GM21515 (cell line): ENCODE results near the gene DMD.
A peak's percentile ranks its signal among the peaks of the same experiment; 100 is the strongest.

ENCODE experiments used
- ATAC-seq: cut with Tn5 transposase; IDR thresholded peaks from one replicate; pipeline ENCODE4 v1.9.1; 2021; ENCODE audit not compliant: unreplicated experiment

DMD gene

GRCh38 chrX:32514986-32515385 is 696.4 kb downstream of the DMD start:
- peak; percentile 75 for ATAC-seq

GRCh38 chrX:32501606-32502005 is 709.7 kb downstream of the DMD start:
- no peak for ATAC-seq

GRCh38 chrX:32496671-32497070 is 714.7 kb downstream of the DMD start:
- ATAC-seq: no peak

- ATAC-seq: no peak
These were observed 715.5 kb downstream of the DMD start for GRCh38 chrX:32495855-32496254.

- no peak for ATAC-seq
These were observed 722.2 kb downstream of the DMD start for GRCh38 chrX:32489125-32489524.

GRCh38 chrX:32483534-32484136 is 727.7 kb downstream of the DMD start:
- ATAC-seq: no peak

GRCh38 chrX:32480019-32480418 is 731.3 kb downstream of the DMD start:
- no peak for ATAC-seq

GRCh38 chrX:32472364-32472763 is 739.0 kb downstream of the DMD start:
- no peak for ATAC-seq

GRCh38 chrX:32455704-32456103 is 755.6 kb downstream of the DMD start:
- no peak for ATAC-seq

GRCh38 chrX:32451954-32452695 is 759.2 kb downstream of the DMD start:
- ATAC-seq: no peak

- ATAC-seq: peak; percentile 75
These were observed 762.4 kb downstream of the DMD start for GRCh38 chrX:32448945-32449344.

- peak; percentile 99 for ATAC-seq
These were observed 763.0 kb downstream of the DMD start for GRCh38 chrX:32448320-32448719.

GRCh38 chrX:32447640-32448039 is 763.7 kb downstream of the DMD start:
- no peak for ATAC-seq

- ATAC-seq: no peak
These were observed 767.5 kb downstream of the DMD start for GRCh38 chrX:32443841-32444240.

- ATAC-seq: no peak
These were observed 790.1 kb downstream of the DMD start for GRCh38 chrX:32421266-32421665.

GRCh38 chrX:32408389-32408788 is 803.0 kb downstream of the DMD start:
- no peak for ATAC-seq

- ATAC-seq: no peak
These were observed 813.7 kb downstream of the DMD start for GRCh38 chrX:32397562-32398216.

- ATAC-seq: no peak
These were observed 815.5 kb downstream of the DMD start for GRCh38 chrX:32395878-32396277.

GRCh38 chrX:32392655-32393054 is 818.7 kb downstream of the DMD start:
- no peak for ATAC-seq

- no peak for ATAC-seq
These were observed 840.7 kb downstream of the DMD start for GRCh38 chrX:32370456-32371205.

- no peak for ATAC-seq
These were observed 917.2 kb downstream of the DMD start for GRCh38 chrX:32293962-32294700.
